ENCODE results near the gene IFI27L2. TPM values are rescaled to one million over a fixed set of nuclear protein-coding genes. Genes with fewer than 3 reads are reported as not detected.

The IFI27L2 gene
- polyA plus RNA-seq, 1 donor from 2014 or later = 23.7 TPM

- TF ChIP-seq REST (IDR thresholded peaks at IDR 0.05; ENCODE audit: borderline replicate concordance) (no peak), EZH2 (IDR thresholded peaks at IDR 0.05; ENCODE audit: borderline replicate concordance, insufficient read depth, low read length, poor library complexity, severe bottlenecking) (no peak), SMC3 (conservative IDR thresholded peaks at IDR 0.05; ENCODE audit: poor library complexity) (no peak)
- Histone ChIP-seq H3K9me2 (ENCODE audit: insufficient read depth, low read length) (no peaks in the 10 kb centered on the region), H2AFZ (ENCODE audit: low read depth, low read length) (no peak overlapping the region), H3K27ac (ENCODE audit: low read length) (no peak overlapping the region), H3K27me3 (ENCODE audit: insufficient read depth, low read depth, low read length) (no peaks in the 10 kb centered on the region), H3K9ac (ENCODE audit: low read length) (no peak overlapping the region), H3K4me3 (ENCODE audit: low read length) (no peak overlapping the region), H3F3A (ENCODE audit: insufficient read depth, low read length, poor library complexity, severe bottlenecking) (no peaks in the 10 kb centered on the region), H3K79me2 (replicated peaks; ENCODE audit: insufficient read depth, low read length) (no peaks in the 10 kb centered on the region), H3K9me3 (ENCODE audit: low read length) (no peaks in the 10 kb centered on the region), H4K20me1 (ENCODE audit: insufficient read depth) (no peaks in the 10 kb centered on the region), H3K4me2 (ENCODE audit: low read length) (no peak overlapping the region), H3K36me3 (ENCODE audit: insufficient read depth, low read length) (no peaks in the 10 kb centered on the region)
Measured at GRCh38 chr14:94087891-94088290, 41.5 kb downstream of the IFI27L2 start.

DNA sequence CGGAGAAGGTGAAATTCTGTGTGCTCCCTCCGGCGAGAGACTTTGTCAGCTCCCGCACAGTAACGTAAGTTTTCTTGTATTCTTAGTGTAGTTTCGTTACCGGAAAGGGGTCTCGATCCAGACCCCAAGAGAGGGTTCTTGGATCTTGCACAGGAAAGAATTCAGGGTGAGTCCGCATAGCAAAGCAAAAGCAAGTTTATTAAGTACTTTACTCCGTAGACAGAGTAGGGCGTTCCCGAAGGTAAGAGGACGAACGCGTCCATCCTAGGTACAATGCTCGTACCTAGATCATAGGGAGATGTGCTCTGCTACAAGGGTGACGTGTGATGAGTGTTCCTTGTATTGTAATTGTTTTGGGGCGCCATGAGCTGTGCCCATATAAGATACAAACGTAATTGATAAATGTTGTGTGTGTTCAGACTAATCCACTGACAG, 48.0 kb downstream of the IFI27L2 start:
- peak overlapping the region; percentile 70 for H2AFZ ChIP-seq (ENCODE audit: low read depth, low read length)
- no peaks in the 10 kb centered on the region for H3K9me3 ChIP-seq (ENCODE audit: low read length)
- H3K36me3 ChIP-seq (ENCODE audit: insufficient read depth, low read length) = peaks cover 15% of the 10 kb centered on the region
- peak overlapping the region; percentile 94 for H3K27ac ChIP-seq (ENCODE audit: low read length)
- H3K79me2 ChIP-seq (replicated peaks; ENCODE audit: insufficient read depth, low read length) = peaks cover 49% of the 10 kb centered on the region
- H3K27me3 ChIP-seq (ENCODE audit: insufficient read depth, low read depth, low read length) = no peaks in the 10 kb centered on the region
- TF ChIP-seq, protein P1, sequence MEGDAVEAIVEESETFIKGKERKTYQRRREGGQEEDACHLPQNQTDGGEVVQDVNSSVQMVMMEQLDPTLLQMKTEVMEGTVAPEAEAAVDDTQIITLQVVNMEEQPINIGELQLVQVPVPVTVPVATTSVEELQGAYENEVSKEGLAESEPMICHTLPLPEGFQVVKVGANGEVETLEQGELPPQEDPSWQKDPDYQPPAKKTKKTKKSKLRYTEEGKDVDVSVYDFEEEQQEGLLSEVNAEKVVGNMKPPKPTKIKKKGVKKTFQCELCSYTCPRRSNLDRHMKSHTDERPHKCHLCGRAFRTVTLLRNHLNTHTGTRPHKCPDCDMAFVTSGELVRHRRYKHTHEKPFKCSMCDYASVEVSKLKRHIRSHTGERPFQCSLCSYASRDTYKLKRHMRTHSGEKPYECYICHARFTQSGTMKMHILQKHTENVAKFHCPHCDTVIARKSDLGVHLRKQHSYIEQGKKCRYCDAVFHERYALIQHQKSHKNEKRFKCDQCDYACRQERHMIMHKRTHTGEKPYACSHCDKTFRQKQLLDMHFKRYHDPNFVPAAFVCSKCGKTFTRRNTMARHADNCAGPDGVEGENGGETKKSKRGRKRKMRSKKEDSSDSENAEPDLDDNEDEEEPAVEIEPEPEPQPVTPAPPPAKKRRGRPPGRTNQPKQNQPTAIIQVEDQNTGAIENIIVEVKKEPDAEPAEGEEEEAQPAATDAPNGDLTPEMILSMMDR (IDR thresholded peaks at IDR 0.05; ENCODE audit: poor library complexity, severe bottlenecking) = no peak
- TF ChIP-seq MXI1 (conservative IDR thresholded peaks at IDR 0.05; ENCODE audit: poor library complexity, severe bottlenecking) = no peak
- TF ChIP-seq REST (IDR thresholded peaks at IDR 0.05; ENCODE audit: borderline replicate concordance) = no peak
- no peak for TF ChIP-seq EZH2 (IDR thresholded peaks at IDR 0.05; ENCODE audit: borderline replicate concordance, insufficient read depth, low read length, poor library complexity, severe bottlenecking)
- no peak for TF ChIP-seq EP300 (conservative IDR thresholded peaks at IDR 0.05; ENCODE audit: poor library complexity, severe bottlenecking)
- TF ChIP-seq SMC3 (conservative IDR thresholded peaks at IDR 0.05; ENCODE audit: poor library complexity) = no peak
- no peak for TF ChIP-seq POLR2AphosphoS5 (IDR thresholded peaks at IDR 0.05)
- no peak for TF ChIP-seq TAF1 (IDR thresholded peaks at IDR 0.05; ENCODE audit: low read depth)
- TF ChIP-seq RAD21 (conservative IDR thresholded peaks at IDR 0.05) = no peak
- no peaks in the 10 kb centered on the region for H3F3A ChIP-seq (ENCODE audit: insufficient read depth, low read length, poor library complexity, severe bottlenecking)
- no peaks in the 10 kb centered on the region for H4K20me1 ChIP-seq (ENCODE audit: insufficient read depth)
- peak overlapping the region; percentile 91 for H3K4me3 ChIP-seq (ENCODE audit: low read length)
- H3K9me2 ChIP-seq (ENCODE audit: insufficient read depth, low read length) = no peaks in the 10 kb centered on the region
- H3K9ac ChIP-seq (ENCODE audit: low read length) = peak overlapping the region; percentile 97
- peak overlapping the region; percentile 74 for H3K4me2 ChIP-seq (ENCODE audit: low read length)

All from neural cell (in vitro differentiated cells).